GM13976 (cell line): ENCODE results near the gene ZNF75A.

Experiments
- DNase-seq: peaks from one replicate; pipeline ENCODE4 v3.0.0; 2012; ENCODE audit warnings: low spot score
- in situ Hi-C: fragments of 300-500 bp; cut with MboI; formaldehyde crosslinking; loops from one replicate; pipeline ENCODE4 v1.12.0; 2022; ENCODE audit warnings: low sequenced_read_pairs, mixed read lengths, inconsistent platforms; ENCODE audit not compliant: unreplicated experiment
- TF ChIP-seq, protein P1 (sequence below): IDR thresholded peaks from 2 replicates; pipeline ENCODE4 v1.5.1; 2012; ENCODE audit warnings: borderline replicate concordance, mild to moderate bottlenecking; ENCODE audit not compliant: insufficient read depth; ENCODE audit errors: extremely low read depth, missing control alignments, control extremely low read depth

ZNF75A gene

DNA sequence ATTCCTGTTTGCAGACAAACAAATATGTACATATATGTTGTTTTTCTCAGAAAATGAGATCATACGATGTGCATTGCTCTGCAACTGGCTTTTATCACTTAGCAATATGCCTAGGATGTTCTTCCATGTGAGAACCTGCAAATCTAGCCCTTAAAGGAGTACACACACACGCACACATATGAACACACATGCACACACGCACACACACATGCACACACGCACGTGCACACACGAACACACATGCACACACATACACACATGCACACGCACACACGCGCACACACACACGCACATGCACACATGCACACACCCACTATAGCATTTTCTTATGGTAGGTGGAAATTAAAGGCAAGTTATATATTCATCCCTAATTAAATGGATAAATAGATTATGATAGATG, 42.3 kb downstream of the ZNF75A start:
- TF ChIP-seq, protein P1, sequence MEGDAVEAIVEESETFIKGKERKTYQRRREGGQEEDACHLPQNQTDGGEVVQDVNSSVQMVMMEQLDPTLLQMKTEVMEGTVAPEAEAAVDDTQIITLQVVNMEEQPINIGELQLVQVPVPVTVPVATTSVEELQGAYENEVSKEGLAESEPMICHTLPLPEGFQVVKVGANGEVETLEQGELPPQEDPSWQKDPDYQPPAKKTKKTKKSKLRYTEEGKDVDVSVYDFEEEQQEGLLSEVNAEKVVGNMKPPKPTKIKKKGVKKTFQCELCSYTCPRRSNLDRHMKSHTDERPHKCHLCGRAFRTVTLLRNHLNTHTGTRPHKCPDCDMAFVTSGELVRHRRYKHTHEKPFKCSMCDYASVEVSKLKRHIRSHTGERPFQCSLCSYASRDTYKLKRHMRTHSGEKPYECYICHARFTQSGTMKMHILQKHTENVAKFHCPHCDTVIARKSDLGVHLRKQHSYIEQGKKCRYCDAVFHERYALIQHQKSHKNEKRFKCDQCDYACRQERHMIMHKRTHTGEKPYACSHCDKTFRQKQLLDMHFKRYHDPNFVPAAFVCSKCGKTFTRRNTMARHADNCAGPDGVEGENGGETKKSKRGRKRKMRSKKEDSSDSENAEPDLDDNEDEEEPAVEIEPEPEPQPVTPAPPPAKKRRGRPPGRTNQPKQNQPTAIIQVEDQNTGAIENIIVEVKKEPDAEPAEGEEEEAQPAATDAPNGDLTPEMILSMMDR: no peak
- DNase-seq: no peak
- in situ Hi-C loops: no loop called here

DNA sequence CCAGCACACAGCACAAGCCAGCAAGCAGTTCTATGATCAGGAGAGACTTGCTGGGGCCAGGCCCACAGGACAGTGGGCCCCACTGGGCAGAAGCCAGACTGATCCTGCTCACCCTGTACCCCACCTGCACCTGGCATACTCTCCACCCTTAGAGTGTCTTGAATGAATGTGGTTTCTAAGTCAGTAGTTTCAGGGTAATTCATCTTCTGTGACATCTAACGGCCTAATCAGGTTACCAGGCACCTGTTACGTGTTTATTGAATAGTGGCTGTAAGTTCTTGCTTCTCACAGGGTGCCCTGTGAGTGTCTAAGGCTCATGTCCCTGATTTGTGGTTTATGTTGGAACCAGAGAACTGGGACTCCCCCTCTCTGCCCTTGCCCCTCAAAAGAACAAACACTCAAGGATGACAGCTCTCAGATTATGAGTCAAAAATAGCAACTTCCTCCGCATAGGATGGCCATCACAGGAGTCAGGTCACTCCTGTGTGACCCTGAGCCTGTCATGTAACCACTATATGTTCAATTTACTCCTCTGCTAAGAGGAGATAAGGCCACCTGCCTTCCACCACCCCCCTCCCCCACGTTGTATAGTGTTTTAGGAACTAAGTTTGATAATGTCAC, 43.4 kb downstream of the ZNF75A start:
- DNase-seq: no peak
- in situ Hi-C loops: no loop called here
- TF ChIP-seq, protein P1: no peak

DNA sequence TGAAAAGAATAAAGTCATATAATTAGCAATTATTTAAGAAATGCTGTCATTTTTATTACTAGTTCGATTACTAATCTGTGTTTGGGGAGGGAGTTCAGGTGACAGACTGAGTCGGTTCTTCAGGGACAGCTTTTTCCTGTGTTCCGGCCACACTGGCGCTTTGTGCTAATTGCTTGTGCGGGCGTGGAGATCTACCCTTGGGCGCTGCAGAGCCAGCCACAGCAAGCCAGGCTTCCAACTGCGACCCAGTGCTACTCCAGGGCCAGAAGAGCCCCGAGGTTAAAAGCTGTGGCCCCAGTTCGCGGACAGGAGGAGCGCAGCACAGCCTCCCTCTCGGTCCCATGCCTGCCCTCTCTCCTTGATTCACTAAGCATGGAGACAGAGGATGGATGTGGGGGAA, 43.9 kb downstream of the ZNF75A start:
- DNase-seq: no peak
- in situ Hi-C loops: no loop called here
- TF ChIP-seq, protein P1: no peak

DNA sequence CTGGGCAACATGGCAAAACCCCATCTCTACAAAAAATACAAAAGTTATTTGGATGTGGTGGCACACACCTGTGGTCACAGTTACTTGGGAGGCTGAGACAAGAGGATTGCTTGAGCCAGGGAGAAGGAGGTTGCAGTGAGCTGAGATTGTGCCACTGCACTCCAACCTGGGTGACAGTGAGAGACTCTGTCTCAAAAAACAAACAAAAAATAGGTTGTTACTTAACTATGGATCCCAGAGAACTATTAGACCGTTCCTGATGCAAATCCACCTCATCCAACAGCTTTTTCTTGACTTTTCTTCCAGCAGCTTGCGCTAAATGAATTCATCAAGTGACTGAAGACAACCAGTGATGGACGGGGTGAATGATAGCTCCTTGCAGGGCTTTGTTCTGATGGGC, 50.3 kb downstream of the ZNF75A start, which contains the start of gene OR2C1:
OR2C1 (plus strand) TSS at position 301 of the 400 bp plus-strand sequence; CDS start at position 353, 52 bp downstream.
- in situ Hi-C loops: no loop called here
- TF ChIP-seq, protein P1: no peak
- no peak for DNase-seq

DNA sequence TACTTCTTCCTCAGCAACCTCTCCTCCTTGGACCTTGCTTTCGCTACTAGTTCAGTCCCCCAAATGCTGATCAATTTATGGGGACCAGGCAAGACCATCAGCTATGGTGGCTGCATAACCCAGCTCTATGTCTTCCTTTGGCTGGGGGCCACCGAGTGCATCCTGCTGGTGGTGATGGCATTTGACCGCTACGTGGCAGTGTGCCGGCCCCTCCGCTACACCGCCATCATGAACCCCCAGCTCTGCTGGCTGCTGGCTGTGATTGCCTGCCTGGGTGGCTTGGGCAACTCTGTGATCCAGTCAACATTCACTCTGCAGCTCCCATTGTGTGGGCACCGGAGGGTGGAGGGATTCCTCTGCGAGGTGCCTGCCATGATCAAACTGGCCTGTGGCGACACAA, 50.8 kb downstream of the ZNF75A start:
- in situ Hi-C loops: no loop called here
- TF ChIP-seq, protein P1: no peak
- no peak for DNase-seq

DNA sequence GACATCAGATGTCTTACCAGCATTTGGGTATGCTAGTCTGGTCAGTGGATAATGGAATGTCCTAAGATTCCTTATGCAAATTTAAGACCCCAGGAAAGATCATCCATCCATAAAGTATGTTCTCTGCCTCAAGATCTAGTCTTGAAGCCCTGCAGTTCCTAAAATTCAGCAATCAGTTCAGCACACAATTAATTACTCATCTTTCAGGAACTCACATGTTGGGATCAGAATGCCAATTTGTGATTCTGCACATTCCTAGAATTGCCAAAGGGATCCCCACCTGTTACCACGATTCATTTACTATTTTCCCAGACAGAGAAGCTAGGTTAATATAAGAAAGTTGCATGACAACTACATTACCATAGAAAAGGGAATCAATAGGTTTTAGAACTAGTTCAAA, 53.6 kb downstream of the ZNF75A start:
- in situ Hi-C loops: no loop called here
- no peak for DNase-seq
- TF ChIP-seq, protein P1: no peak

DNA sequence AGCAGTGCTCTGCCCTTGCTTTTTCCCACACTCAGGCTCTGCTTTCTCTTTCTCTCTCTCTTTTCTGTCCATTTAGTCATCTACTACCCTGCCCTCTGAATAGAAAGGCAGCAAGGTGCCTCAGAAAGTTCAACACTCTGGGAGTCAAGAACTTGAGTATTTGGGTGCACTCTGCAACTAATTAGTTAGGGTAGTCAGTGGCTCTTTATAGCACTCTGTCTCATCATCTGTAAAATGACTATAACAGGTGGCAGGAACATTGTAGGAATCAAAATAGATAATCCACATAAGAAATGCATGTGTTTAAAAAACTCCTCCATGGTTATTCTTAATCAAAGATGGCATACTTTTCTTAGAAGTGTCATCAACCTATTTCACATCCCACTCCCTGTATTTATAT, 57.6 kb downstream of the ZNF75A start:
- no peak for DNase-seq
- in situ Hi-C loops: no loop called here
- TF ChIP-seq, protein P1: no peak
